ENCODE measurements around the gene CLTB.

Gene CLTB

DNA sequence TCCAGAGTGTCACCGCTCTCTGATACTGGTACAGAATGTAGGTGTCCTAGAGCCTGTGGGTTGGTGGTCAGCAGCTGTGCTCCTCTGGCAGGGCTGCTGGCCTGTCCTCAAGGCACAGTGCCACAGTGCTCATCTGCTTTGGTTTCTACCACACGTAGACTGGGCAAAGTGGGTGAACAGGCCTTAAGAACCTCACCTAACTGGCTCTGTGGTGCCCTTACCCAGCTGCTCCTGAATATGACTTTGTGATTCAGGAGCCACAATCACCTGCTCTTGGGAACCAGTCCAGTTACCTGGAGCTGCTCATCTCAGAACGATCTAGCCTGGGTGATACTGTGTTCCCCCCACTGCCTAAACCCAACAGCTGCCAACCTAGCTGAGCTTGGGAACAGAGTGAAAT, 34.4 kb downstream of the CLTB start:
- no peak for DNase-seq

DNA sequence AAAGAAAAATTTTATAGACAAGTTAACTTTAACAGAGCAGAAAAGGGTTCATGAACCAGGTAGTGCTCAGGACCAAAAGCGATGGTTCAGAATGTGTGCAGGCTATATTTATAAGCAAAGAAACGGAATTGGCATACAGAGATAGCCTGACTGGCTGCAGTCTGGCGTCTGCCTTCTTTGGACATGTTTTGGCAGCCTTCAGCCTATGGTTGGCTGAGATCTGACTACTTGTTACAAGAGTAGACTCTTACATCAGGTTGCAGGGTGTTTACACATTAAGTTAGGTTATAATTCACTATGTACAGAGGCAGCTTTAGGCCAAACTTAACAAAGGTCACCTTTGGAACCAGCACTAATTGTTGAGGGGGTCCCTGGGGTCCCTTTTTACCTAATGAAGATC, 34.9 kb downstream of the CLTB start:
- no peak for DNase-seq

DNA sequence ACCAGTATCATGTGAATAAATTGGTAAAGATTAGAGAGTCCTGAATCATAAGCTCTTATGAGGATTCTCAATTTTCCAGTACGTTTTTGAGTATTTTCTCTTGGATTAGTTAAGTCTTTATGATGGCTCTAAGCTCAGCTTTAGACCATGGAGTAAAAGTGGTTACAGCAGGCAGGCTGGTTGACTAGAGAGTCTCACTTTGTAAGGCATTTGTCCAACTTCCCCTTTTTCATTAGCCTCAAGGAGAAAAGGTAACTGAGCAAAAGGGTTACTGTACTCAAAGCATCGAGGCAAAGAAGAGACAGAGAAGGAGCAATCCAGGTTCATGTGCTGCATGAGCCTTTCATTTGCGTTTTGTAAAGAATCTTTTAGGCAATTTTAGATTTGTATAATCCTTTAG, 36.5 kb downstream of the CLTB start:
- no peak for DNase-seq

DNA sequence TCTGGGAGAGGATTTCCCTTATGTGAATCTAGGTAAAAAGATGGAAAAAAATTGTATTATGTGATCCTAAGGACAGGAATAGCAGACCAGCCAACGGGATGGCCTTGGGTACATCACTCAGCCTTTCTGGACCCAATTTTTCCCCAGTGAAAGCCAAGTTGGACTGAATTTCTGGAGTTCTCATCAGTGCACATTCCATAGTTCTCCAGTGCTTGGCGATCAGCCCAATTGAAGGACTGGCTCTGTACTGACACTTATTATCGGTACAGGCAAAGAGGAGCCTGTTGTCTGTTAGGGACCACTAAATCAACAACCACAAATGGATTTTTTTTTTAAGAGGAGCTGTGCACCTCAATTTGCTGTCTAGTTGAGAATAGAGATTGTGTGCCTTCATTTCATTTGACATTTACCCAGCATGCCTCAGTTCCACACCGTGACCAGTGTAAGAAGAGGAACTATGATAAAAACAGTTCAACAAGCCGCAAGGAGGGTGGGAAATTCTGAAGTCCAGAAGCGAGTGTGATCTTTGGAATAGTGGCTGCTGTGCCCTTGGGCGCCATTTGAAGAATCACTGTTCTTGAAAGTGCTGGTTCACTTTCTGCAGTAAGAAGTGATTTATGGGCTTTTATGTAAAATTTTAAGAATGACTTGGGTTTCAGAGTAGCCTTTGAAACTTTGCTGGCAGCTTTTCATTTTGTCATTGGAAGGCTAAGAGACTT, 43.1 kb downstream of the CLTB start:
- no peak for DNase-seq

DNA sequence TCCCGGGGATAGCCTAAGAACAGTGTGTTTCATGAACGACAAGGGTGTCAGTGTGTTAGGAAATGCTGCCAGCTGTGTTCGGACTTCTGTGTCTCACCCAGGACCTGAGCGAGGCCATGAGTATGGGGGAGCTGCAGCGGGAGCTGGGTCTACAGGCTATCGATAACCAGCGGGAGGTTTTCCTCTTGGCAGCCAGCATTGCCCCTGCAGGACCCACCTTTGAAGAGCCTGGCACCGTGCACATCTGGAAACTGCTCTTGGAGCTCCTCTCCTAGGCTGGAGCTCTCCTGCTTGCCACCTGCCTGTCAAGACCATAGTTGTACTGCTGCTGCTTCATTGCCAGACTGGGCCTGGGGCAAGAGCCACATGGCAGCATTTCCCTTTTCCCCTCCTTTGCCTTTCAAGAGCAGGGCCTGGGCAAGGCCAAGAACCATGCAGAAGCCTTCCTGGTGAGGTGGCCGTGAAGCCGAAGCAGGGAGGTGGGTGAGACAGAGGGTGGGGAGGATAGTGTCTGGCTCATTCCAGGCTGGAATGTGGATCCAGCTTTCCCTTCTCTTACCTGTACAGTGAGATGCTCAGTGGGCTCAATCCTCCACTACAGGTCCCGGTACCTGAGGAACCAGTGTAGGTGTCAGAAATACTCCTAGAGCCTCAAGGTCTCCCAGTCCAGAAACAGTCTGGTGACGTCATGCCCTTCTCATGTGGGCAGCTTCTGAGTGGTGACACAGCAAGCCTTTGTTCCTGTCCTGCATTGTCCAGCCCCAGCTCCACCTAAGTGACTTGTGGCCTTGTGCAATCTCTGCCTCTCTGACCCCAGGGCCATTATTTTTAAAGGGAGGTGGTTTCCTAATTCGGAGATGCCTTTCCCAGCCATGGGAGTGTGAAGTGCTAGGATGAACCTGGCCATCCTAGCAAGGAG, 44.5 kb downstream of the CLTB start:
- no peak for DNase-seq

DNA sequence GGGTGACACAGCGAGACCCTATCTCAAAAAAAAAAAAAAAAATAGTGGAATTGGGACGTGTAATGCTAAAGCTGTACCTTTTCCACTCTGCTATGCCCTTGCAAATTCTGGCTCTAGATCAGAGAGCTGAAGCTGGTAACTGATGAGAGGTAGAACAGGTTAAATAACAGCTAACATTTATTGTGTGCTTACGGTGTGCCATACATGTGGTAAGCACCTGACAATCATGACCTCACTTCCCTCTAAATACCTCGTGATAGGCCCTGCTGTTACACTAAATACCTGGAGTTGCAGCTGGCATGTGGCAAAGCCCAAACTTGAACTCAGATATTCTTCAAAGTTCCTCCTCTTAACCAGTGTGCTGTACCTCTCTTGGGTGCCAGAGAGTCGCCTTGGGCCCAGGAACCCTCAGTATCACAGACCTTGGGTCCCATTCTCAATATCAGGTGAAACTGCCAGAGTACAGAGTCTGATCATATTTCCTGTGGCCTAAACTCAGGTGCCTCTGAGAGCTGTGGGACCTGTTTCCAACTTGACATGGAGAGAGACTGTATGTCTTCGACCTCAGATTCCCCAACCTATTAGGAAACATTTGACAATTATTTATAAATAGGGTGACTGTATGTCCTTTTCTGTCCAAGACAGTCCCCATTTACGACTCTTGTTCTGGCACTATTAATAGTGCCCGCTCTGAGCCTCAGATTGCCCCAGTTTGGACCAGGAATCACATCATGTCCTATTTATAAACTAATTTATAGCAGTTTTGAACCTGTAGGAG, 46.2 kb downstream of the CLTB start:
- DNase-seq, result no peak

DNA sequence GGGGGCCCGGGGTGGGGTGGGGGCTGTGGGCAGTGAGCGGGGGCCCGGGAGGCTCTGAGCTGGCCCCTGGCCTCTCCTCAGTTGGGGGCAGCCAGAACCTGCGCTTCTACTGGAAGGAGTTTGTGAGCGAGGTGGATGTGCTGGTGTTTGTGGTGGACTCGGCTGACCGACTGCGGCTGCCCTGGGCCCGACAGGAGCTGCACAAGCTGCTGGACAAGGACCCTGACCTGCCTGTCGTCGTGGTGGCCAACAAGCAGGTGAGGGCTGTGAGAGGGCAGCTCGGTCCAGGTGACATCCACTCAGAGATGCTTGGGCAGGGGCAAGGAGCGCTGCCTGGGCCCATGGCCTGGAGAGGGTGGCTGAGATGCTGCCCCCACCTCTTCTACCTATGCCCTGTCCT, 47.6 kb downstream of the CLTB start:
- no peak for DNase-seq

DNA sequence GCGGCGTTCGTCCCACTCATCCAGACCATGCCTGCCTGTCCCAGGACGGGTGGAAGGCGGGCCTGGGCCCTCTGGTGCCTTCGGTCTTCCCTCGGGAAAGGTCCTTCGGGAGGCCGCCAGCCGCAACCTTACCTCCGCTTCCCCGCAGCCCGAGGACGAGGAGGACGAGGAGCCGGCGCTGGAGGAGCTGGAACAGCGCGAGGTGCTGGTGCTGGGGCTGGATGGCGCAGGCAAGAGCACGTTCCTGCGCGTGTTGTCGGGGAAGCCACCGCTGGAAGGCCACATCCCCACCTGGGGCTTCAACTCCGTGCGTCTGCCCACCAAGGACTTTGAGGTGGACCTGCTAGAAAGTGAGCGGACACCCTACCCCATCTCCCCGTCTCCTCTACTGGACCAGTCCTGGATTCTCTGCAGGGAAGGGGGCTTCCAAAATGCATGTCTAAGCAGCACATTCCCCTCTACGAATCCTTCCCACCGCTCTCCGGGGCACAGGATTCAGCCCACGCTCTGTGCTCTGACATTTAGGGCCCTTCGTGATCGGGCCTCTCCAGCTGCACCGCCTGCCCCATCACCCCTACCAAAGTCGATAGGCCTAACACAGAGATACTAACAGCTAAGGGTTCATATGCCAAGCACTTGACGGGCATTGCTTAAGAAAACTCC, 50.0 kb downstream of the CLTB start:
- DNase-seq, result no peak

DNA sequence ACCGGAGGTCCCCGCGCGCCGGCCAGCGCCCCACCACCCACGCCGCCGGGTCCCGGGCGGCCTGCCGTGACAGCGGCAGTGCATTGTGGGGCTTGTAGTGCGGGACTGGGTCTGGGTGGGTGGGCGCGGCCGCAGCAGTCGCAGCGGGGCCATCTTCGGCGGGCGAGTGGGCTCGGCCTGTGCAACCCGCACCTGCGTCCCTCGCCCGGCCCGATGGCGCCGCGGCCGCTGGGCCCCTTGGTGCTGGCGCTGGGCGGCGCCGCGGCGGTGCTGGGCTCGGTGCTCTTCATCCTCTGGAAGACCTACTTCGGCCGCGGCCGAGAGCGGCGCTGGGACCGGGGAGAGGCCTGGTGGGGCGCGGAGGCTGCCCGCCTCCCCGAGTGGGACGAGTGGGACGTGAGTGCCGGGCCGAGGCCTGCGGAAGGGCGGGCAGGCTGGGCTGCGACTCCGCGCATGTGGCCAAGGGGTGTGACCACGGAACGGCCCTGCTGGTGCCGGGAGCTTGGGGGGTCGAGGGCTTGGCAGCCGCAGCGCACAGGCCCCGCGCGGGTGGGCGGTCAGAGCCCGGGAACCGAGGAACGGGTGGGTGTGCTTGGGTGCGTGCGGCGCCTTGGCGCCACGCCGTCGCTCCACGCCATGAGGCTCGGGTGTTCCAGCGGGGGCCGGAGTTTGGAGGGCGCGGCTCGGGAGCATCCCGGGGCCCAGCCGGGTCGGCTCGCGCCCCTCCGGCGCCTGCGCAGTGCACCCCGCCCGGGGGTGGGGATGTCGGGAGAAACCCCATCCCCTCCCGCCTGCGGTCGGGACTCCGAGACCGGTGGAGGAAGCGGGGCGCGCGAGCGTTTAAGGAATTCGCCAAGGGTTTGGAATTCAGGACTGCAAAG, 50.7 kb downstream of the CLTB start, which contains the start of gene ARL10:
Gene ARL10, plus strand, starts transcription at position 137 of the 881 bp plus-strand sequence. Its CDS starts 77 bp downstream, at position 214.
- DNase-seq, result no peak

DNA sequence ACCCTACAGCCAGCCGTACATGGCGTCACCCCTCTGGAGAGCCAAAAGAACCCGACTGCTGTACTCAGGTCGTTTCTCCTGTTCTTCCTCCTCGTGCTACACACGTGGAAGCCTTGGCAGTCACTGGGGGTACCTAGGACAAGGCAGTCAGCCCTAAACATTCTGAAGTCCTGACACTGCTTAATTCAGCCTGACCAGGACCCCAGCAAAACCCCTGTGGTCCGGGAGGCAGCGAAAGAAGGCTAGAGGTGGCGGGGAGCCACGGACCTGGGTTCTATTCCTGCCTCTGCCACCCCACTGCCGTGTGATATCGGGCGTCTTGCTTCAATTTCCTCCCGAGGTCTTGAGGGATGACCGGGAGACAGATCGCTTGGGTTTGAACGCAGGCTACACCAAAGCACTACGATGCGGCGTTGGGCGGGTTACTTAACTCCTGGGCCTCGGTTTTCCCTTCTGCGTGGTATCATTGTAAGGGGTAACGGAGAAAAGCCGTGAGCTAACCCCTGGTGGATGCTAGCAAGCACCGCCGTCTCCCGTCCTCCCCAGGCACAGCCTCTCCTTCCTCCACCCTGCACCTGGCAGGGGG, 51.5 kb downstream of the CLTB start:
- DNase-seq, result no peak

DNA sequence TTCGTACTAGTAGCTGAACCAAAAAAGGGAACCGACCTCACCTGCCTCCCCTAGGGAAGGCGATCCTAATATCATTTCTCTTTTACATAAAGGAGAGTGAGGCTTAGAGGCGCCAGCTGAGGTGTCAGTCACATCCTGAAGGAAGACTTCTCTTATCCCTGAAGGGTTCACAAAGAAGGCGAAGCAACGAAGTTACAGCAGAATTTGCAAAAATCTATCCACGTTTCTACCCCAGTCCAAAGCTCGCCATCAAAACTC, 54.2 kb downstream of the CLTB start:
- no peak for DNase-seq

DNA sequence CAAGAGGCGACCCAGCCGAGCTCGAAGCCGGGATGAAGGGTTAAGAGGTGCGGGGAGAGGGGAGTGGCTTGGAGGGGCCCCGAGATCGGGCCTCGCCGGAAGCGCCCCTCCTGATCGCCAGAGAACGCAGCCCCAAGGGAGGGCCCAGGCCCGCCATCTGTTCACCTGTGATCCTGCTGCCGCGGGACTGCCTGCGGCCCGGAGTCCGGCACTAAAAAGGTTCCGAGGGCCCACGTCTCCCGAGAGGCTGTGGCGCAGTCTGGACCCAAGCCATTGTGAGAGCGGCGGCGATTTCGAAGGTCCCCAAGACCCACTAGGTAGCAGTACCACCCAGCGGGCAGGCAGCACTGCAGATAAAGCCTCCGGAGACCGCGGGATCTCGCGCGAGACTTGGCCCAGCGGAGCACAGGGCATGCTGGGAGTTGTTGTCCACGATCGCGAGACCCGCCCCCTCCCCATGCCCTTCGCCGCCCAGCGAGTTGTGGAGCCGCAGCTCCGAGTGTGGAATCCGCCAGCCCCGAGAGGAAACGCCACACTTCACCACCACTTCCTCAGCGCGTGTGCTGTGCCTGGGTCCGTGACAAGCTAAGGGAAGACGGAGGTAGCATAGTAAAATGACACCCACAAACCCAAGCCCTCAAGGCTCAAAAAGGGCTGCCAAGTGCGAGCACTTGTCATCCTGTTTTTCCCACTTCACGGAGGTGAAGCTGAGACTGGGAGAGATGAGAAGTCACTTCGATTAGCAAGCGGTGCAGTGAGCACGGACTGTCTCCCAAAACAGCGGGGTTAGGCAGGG, 54.7 kb downstream of the CLTB start, which contains the start of gene KIAA1191:
Gene KIAA1191, minus strand, starts transcription at position 328 of the 796 bp plus-strand sequence. CDS start 2,256 bp downstream, outside the sequence.
- DNase-seq, result peak; percentile 84

DNA sequence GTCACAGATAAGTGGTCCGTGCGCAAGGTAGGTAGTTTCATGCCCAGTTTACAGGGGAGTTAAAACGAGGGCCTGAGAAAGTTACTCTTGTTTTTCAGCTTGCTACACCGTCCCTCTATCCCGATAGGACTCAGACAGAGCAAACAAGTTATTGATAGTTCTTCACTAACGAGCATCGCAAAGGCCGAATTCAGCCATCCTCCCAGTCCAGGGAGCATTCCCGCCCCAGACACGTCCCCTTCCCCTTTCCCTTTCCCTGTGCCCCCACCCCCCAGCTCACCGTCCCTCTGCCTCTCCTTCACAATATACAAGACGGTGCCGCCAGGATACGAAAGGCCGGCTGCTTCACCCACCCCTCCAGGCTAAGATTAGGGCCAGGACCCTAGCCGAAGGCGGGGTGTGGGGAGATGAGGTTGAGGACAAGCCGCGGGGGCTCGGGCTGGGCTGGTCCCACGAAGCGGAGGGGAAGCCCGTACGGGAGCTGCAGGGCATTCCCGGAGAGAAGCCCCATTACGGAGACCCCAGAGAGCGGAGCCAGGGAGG, 55.4 kb downstream of the CLTB start:
- no peak for DNase-seq

DNA sequence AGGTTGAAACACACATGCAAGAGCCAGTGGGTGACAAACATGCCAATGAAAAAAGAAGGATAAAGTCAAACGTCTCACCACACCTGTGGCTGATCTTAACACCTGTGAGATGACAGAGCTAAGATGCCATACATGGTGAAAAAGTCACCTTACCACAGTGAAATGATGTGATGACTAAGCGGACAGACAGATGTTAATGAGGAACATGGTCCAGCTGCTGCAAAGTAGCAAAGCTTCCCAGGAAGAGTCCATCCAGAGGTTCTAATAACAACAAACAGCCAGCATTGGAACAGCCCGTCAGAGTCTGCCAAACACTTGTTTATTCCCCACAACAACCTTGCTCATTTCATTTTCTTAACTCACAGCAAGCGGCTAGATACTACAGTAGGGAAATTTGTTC, 56.7 kb downstream of the CLTB start:
- no peak for DNase-seq

DNA sequence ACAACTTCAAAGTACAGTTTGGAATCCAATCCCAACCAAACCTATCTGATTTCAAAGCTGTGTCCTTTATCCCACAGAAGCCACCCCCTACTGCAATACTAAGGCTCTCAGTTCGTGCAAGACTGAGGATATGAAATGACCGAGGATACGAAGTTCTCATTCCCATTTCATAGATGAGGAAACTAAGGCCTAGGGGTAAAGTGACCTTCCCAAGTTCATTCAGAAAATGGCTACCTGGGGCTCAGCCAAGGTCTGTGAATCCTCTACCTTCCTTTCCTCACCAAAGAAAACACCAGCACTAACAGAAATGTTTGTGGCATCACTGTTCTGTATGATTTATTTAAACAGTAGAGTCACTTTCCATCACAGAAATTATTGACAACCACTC, 60.2 kb downstream of the CLTB start:
- DNase-seq, result no peak

DNA sequence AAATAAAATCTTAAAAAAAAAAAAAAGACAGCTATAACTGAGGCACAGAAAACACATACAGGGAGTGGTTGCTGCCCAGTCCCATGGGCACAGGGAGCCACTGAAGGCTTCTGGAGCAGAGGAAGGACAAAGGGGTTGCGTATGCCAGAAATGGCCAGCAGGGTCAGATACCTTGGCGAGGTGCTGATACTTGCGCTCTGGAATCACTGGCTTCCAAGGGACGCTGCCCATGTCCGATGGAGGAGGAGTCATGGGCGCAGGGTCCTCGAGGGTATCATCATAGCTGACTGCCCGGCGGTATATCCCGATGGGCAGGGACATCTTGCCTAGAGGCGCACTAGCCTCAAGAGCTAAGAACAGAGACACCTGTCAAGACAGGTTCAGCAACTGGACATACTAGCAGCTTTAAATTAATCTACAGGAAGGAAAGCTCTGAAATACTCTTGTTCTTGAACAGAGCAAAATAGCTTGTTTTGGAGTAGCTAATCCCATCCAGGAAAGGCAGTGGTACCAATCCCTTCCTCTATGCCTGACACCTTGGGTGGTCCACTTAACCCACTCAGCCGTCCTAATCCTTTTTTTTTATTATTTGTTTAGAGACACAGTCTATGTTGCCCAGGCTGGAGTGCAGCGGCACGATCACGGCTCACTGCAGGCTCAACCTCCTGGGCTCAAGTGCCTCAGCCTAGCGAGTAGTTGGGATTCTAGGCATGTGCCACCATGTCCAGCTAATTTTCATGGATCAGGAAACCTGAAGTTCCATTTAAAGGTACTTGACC, 60.8 kb downstream of the CLTB start:
- DNase-seq, result no peak

DNA sequence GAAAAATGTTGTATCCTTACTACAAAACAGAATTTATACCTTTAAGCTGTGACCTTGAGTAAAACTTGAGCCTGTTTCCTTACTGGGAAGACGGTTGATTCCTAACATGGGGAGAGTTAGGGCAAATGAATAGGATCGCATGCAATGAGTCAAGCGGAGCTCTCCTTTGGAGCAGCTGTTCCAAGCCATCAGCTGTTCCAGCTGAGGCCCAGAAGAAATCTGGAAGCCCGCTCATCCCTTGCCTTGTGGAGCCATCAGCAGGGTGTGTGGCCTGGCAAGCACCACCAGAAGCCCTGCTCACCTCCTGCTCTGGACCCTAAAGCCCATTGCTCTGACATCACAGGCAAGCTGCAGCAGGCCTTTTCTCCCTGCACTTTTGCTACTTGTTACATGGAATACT, 62.8 kb downstream of the CLTB start:
- no peak for DNase-seq

DNA sequence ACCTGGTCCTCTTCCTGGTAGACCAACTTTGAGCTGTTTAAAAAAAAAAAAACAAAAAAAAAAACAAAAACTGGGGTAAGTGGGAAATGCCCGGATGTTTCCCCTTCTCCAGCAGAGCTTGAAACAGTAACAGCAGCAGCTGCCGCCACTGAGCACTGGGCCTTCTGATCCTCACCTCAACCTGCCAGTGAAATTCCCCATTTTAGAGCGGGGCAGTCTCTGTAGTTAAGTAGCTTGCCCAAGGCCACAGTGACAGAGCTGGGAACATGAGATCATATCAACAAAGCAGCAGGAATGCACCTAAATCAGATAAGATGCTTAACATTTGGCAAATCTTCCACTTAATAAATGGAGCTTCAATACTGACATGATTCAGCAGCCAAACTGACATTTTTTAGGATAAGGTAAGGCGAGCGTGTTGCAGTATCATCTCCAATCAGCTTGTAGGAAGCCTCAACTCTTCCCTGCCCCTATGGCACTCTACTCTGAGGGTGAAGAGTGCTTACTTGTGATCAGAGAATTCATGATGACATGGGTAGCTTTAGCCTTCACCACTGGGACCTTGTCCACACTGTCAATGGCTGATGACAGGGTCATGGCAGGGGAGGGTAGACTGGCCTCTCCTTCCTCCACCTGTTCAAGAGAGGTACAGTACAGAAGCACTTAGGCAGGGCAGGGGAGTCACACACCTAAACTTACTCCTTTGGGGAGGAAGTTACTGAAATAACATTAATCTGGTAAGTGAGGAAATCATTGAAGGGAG, 64.0 kb downstream of the CLTB start:
- no peak for DNase-seq

DNA sequence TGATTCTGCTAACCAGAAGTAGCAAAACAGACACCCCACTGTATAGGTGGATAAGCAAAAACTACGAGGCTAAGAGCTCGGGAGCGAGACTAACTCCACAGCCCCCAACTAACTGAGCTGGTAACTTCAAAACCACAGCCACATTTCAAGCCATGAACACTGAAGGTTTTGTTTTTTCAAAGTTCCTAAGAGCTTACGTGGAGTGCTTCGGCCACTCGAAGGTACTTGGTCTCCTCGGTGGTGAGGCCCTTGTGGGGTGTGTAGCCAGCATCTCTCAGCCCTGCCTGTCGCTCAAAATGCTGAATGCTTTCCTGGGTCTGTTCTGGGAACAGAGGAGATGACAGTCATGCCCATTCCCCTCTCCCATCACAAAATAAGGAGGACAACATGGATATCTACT, 65.9 kb downstream of the CLTB start:
- no peak for DNase-seq
